ENCODE measurements around the gene PUM2. TPM values are rescaled to one million over a fixed set of nuclear protein-coding genes. Genes with fewer than 3 reads are reported as not detected.
"Not testable (repeated sequence)": the region's sequence is repeated elsewhere in the genome, so short reads cannot be mapped to it uniquely, and the experiment has no call there.

PUM2 gene
- total and polyA plus RNA-seq, 2 of the 8 experiments (the other 6 are each of a cell fraction or from before 2014, with no cell fraction given) = 46.6 to 114 TPM

GRCh38 chr2:20377741-20378140 lies 27.1 kb upstream of the PUM2 start (continued):
- TF ChIP-seq, protein P1, sequence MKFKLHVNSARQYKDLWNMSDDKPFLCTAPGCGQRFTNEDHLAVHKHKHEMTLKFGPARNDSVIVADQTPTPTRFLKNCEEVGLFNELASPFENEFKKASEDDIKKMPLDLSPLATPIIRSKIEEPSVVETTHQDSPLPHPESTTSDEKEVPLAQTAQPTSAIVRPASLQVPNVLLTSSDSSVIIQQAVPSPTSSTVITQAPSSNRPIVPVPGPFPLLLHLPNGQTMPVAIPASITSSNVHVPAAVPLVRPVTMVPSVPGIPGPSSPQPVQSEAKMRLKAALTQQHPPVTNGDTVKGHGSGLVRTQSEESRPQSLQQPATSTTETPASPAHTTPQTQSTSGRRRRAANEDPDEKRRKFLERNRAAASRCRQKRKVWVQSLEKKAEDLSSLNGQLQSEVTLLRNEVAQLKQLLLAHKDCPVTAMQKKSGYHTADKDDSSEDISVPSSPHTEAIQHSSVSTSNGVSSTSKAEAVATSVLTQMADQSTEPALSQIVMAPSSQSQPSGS (IDR thresholded peaks at IDR 0.05; ENCODE audit: low read length) = no peak
- TF ChIP-seq YY1 (IDR thresholded peaks at IDR 0.05; ENCODE audit: low read depth, low read length) = no peak
- TF ChIP-seq SP4 (IDR thresholded peaks at IDR 0.05; ENCODE audit: low read length) = no peak
- no peak for TF ChIP-seq MAX (IDR thresholded peaks at IDR 0.05)
- TF ChIP-seq POU5F1 (IDR thresholded peaks at IDR 0.05; ENCODE audit: low read depth, low read length) = no peak
- no peak for TF ChIP-seq GTF2F1 (IDR thresholded peaks at IDR 0.05; ENCODE audit: borderline replicate concordance, low read depth, low read length)
- TF ChIP-seq SRF (IDR thresholded peaks at IDR 0.05; ENCODE audit: low read depth, low read length) = no peak
- TF ChIP-seq, protein P2, sequence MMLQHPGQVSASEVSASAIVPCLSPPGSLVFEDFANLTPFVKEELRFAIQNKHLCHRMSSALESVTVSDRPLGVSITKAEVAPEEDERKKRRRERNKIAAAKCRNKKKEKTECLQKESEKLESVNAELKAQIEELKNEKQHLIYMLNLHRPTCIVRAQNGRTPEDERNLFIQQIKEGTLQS (IDR thresholded peaks at IDR 0.05; ENCODE audit: insufficient read depth, low read depth, low read length) = no peak

DNA sequence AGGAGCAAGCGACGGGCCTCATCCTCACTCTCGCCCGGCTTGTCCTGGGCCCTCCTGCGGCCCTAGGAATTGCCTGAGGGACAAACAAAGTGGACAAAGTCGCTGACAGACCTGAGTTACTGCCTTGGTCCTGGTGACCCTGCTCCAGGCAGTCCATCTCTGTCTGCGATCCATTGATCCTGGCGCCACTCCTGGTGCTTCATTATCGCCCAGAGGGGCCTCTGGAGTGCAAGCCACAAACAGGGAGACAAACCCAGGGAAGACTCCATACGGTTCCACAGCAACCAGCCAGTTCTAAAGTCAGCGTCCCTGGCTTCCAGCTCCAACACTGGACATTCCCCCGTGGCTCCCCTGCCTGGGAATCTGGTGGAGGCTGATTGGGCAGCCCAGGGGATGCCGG lies 24.3 kb upstream of the PUM2 start:
- DNase-seq (ENCODE audit: low read depth in 1 of 2, low spot score in 2 of 2); H3K4ac ChIP-seq (replicated peaks; ENCODE audit: insufficient read length, low read depth, low read length); H2BK12ac ChIP-seq (ENCODE audit: low read depth, low read length); H3K9ac ChIP-seq (replicated peaks in 1 of 4; ENCODE audit: extremely low read depth in 1 of 4, low read depth in 3 of 4, low read length in 3 of 4); H3K4me1 ChIP-seq (replicated peaks in 1 of 4; ENCODE audit: control insufficient read depth in 3 of 4, insufficient read depth in 4 of 4, low read length in 3 of 4); H3K4me3 ChIP-seq (ENCODE audit: extremely low read depth in 1 of 4, insufficient read depth in 2 of 4, low read depth in 3 of 4, low read length in 4 of 4); H3K56ac ChIP-seq (replicated peaks; ENCODE audit: insufficient read length, low read depth, low read length); H3K36me3 ChIP-seq (ENCODE audit: control insufficient read depth in 2 of 4, insufficient read depth in 4 of 4, low read length in 3 of 4); H3K27me3 ChIP-seq (replicated peaks in 1 of 4; ENCODE audit: control insufficient read depth in 3 of 4, extremely low read depth in 1 of 4, insufficient read depth in 3 of 4, low read length in 3 of 4); FAIRE-seq; H2AK5ac ChIP-seq (ENCODE audit: low read depth, low read length); H2BK5ac ChIP-seq (ENCODE audit: low read depth, low read length); H4K91ac ChIP-seq (replicated peaks; ENCODE audit: insufficient read length, low read length); H3K14ac ChIP-seq (ENCODE audit: insufficient read length); H3K4me2 ChIP-seq (ENCODE audit: insufficient read depth in 1 of 2, low read depth in 2 of 2, low read length in 2 of 2); H4K20me1 ChIP-seq (replicated peaks in 1 of 2; ENCODE audit: control insufficient read depth in 1 of 2, insufficient read depth in 2 of 2, low read length in 2 of 2); H3K27ac ChIP-seq (ENCODE audit: low read depth, low read length); H2BK120ac ChIP-seq (replicated peaks; ENCODE audit: low read depth, low read length); H3K18ac ChIP-seq (ENCODE audit: extremely low read depth, low read length); H2BK20ac ChIP-seq (ENCODE audit: low read length); H3K23ac ChIP-seq (ENCODE audit: insufficient read length); H3K79me1 ChIP-seq (ENCODE audit: low read depth, low read length); H4K5ac ChIP-seq (ENCODE audit: insufficient read length, low read depth, low read length); H3K9me3 ChIP-seq (ENCODE audit: insufficient read depth in 2 of 2, low read depth in 1 of 2, low read length in 1 of 2); H2BK15ac ChIP-seq (ENCODE audit: low read length); H3K23me2 ChIP-seq (ENCODE audit: low read depth, low read length); H3K79me2 ChIP-seq (ENCODE audit: control insufficient read depth in 1 of 2, insufficient read depth in 2 of 2, low read length in 2 of 2): not testable (repeated sequence)
- Histone ChIP-seq H2AFZ (ENCODE audit: low read length) (peak overlapping the region; percentile 95; the same call in 1 of the 2 replicates), H4K8ac (ENCODE audit: extremely low read depth, insufficient read depth, low read length) (peak overlapping the region; percentile 3; the same call in 1 of the 2 replicates)
- POLR2A ChIA-PET (ENCODE audit: partially characterized antibody) = interaction anchor here (1.0 kb wide), 1 partner anchor 35 kb away, joined by 3 read pairs; no protein-coding TSS in a partner anchor
- WGBS, 2 experiments (ENCODE audit: extremely low coverage in 1 of 2, insufficient coverage in 1 of 2, insufficient read length in 1 of 2, insufficient replicate concordance in 2 of 2, low coverage in 1 of 2, low lambda C conversion rate in 2 of 2, missing lambda C conversion rate in 1 of 2) = 85% methylated on average over 11 of the region's 13 CpGs; no CpG with 5 or more reads in 1 of the 2 experiments
- CTCF ChIA-PET (ENCODE audit: partially characterized antibody) = interaction anchor here (0.6 to 14.6 kb wide), 4 partner anchors 38 to 372 kb away, joined by 3 to 132 read pairs (median 3); no protein-coding TSS in a partner anchor

All from H1 (cell line).